ENCODE results near the gene ATXN2. TPM values are rescaled to one million over a fixed set of nuclear protein-coding genes. Genes with fewer than 3 reads are reported as not detected.

Gene ATXN2
- total and polyA plus RNA-seq, 9 of the 15 experiments (the other 6 are each of a cell fraction or from before 2014, with no cell fraction given): 16.8 to 67.8 (median 29.3) TPM

- TF ChIP-seq PRDM10 (IDR thresholded peaks at IDR 0.05; ENCODE audit: partially characterized antibody) (peak; percentile 30), PHF21A (IDR thresholded peaks at IDR 0.05; ENCODE audit: borderline replicate concordance, low read depth) (peak; percentile 48; the same call in 1 of the 2 replicates), MLLT1 (IDR thresholded peaks at IDR 0.05) (no peak; a peak in 1 of 4 replicates), ETS1 (conservative IDR thresholded peaks at IDR 0.05; ENCODE audit: control insufficient read depth, low read depth, low read length) (peak; percentile 76; the same call in 1 of the 2 replicates), ATF6 (CRISPR knock-in tag; IDR thresholded peaks at IDR 0.05) (no peak), ZBTB11 (CRISPR knock-in tag; IDR thresholded peaks at IDR 0.05) (no peak), ZMIZ1 (IDR thresholded peaks at IDR 0.05; ENCODE audit: low read depth in 2 of 2, low read length in 2 of 2) (peak in 1 of 2 experiments; percentile 84; a peak in 2 of 4 replicates), SIN3B (IDR thresholded peaks at IDR 0.05; ENCODE audit: low read depth) (no peak)
Observed at GRCh38 chr12:111405149-111405858, 193.8 kb downstream of the ATXN2 start (continued).

Measured in K562 (cell line).